ENCODE results near the gene MVB12B. TPM values are rescaled to one million over a fixed set of nuclear protein-coding genes. Genes with fewer than 3 reads are reported as not detected.

The MVB12B gene
- total and polyA plus RNA-seq, 2 of the 8 experiments (the other 6 are each of a cell fraction or from before 2014, with no cell fraction given): 2.6 to 5.0 TPM

DNA sequence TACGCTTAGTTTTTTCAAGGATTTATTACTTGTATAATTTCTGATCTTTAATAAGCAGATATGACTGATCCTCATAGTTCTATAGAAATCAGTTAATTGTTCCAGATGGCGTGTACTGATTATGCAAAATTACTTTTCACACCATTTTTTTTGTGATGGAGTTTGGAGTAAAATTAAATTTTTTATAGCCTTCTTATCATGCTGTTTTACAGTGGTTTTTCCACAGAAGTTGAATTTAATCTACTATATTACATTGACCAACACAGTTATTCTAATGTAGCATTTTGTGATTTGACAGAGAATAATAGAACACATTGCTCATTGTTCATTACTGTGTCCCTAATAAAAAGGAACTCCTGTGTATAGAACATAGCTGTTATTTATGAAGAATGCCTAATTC lies 111.1 kb downstream of the MVB12B start:
- H3K56ac ChIP-seq (replicated peaks; ENCODE audit: insufficient read length, low read depth, low read length): no peak overlapping the region
- no peak overlapping the region for H2AK5ac ChIP-seq (ENCODE audit: low read depth, low read length)
- no peaks in the 10 kb centered on the region for H4K20me1 ChIP-seq (replicated peaks in 1 of 2; ENCODE audit: control insufficient read depth in 1 of 2, insufficient read depth in 2 of 2, low read length in 2 of 2)
- FAIRE-seq (no peak), DNase-seq (ENCODE audit: low read depth in 1 of 2, low spot score in 2 of 2) (no peak)
- POLR2A ChIA-PET (ENCODE audit: partially characterized antibody): interaction anchor here (0.6 kb wide), 1 partner anchor 80 kb away, joined by 3 read pairs; no protein-coding TSS in a partner anchor
- no peaks in the 10 kb centered on the region for H3K27me3 ChIP-seq (replicated peaks in 1 of 4; ENCODE audit: control insufficient read depth in 3 of 4, extremely low read depth in 1 of 4, insufficient read depth in 3 of 4, low read length in 3 of 4)
- H3K23ac ChIP-seq (ENCODE audit: insufficient read length): no peak overlapping the region
- no peak overlapping the region for H3K14ac ChIP-seq (ENCODE audit: insufficient read length)
- H3K27ac ChIP-seq (ENCODE audit: low read depth, low read length): no peak overlapping the region
- no peak overlapping the region for H3K9ac ChIP-seq (replicated peaks in 1 of 4; ENCODE audit: extremely low read depth in 1 of 4, low read depth in 3 of 4, low read length in 3 of 4)
- 92% methylated on average over 2 of the region's 2 CpGs; no CpG with 5 or more reads in 1 of the 2 experiments for WGBS, 2 experiments (ENCODE audit: extremely low coverage in 1 of 2, insufficient coverage in 1 of 2, insufficient read length in 1 of 2, insufficient replicate concordance in 2 of 2, low coverage in 1 of 2, low lambda C conversion rate in 2 of 2, missing lambda C conversion rate in 1 of 2)
- H2BK20ac ChIP-seq (ENCODE audit: low read length): no peak overlapping the region
- H3K18ac ChIP-seq (ENCODE audit: extremely low read depth, low read length): no peak overlapping the region
- no peak overlapping the region for H4K8ac ChIP-seq (ENCODE audit: extremely low read depth, insufficient read depth, low read length)
- no peaks in the 10 kb centered on the region for H3K9me3 ChIP-seq (ENCODE audit: insufficient read depth in 2 of 2, low read depth in 1 of 2, low read length in 1 of 2)
- CTCF ChIA-PET (ENCODE audit: partially characterized antibody): interaction anchor here (0.6 to 1.7 kb wide), 3 partner anchors 53 to 644 kb away, joined by 3 to 5 read pairs (median 4); no protein-coding TSS in a partner anchor
- no peaks in the 10 kb centered on the region for H3K36me3 ChIP-seq (ENCODE audit: control insufficient read depth in 2 of 4, insufficient read depth in 4 of 4, low read length in 3 of 4)
- no peak overlapping the region for H2BK15ac ChIP-seq (ENCODE audit: low read length)
- no peak overlapping the region for H2AFZ ChIP-seq (ENCODE audit: low read length)
- H3K23me2 ChIP-seq (ENCODE audit: low read depth, low read length): no peaks in the 10 kb centered on the region
- H3K4me3 ChIP-seq (ENCODE audit: extremely low read depth in 1 of 4, insufficient read depth in 2 of 4, low read depth in 3 of 4, low read length in 4 of 4): no peak overlapping the region
- H3K4ac ChIP-seq (replicated peaks; ENCODE audit: insufficient read length, low read depth, low read length): no peak overlapping the region
- H3K4me1 ChIP-seq (replicated peaks in 1 of 4; ENCODE audit: control insufficient read depth in 3 of 4, insufficient read depth in 4 of 4, low read length in 3 of 4): 0 out of 7 replicates have a peak, but pooled peaks cover 0 to 3% (median 0%) of the 10 kb centered on the region in 4 experiments
- no peak overlapping the region for H4K5ac ChIP-seq (ENCODE audit: insufficient read length, low read depth, low read length)
- TF ChIP-seq NANOG (IDR thresholded peaks at IDR 0.05; ENCODE audit: insufficient read depth, low read depth, low read length, poor library complexity, severe bottlenecking): no peak
- TF ChIP-seq SP4 (IDR thresholded peaks at IDR 0.05; ENCODE audit: low read length): no peak
- no peak for TF ChIP-seq EGR1 (IDR thresholded peaks at IDR 0.05; ENCODE audit: borderline replicate concordance, low read depth, low read length)
- TF ChIP-seq KDM1A (IDR thresholded peaks at IDR 0.05; ENCODE audit: borderline replicate concordance, low read length): no peak
- TF ChIP-seq KDM5A (IDR thresholded peaks at IDR 0.05; ENCODE audit: low read length): no peak
- no peak for TF ChIP-seq TAF1 (IDR thresholded peaks at IDR 0.05; ENCODE audit: low read depth, low read length)
- no peak for TF ChIP-seq ASH2L (IDR thresholded peaks at IDR 0.05; ENCODE audit: low read length)
- TF ChIP-seq RXRA (IDR thresholded peaks at IDR 0.05; ENCODE audit: insufficient read depth, low read depth, low read length): no peak
- no peak for TF ChIP-seq RBBP5 (IDR thresholded peaks at IDR 0.05; ENCODE audit: borderline replicate concordance, low read depth, low read length)
- no peak overlapping the region for H2BK5ac ChIP-seq (ENCODE audit: low read depth, low read length)
- H2BK120ac ChIP-seq (replicated peaks; ENCODE audit: low read depth, low read length): no peak overlapping the region
- no peak overlapping the region for H3K4me2 ChIP-seq (ENCODE audit: insufficient read depth in 1 of 2, low read depth in 2 of 2, low read length in 2 of 2)
- no peak overlapping the region for H4K91ac ChIP-seq (replicated peaks; ENCODE audit: insufficient read length, low read length)
- no peaks in the 10 kb centered on the region for H3K79me1 ChIP-seq (ENCODE audit: low read depth, low read length)
- H2BK12ac ChIP-seq (ENCODE audit: low read depth, low read length): no peak overlapping the region
- H3K79me2 ChIP-seq (ENCODE audit: control insufficient read depth in 1 of 2, insufficient read depth in 2 of 2, low read length in 2 of 2): no peaks in the 10 kb centered on the region
